ENCODE measurements around the gene LCN1. TPM values are rescaled to one million over a fixed set of nuclear protein-coding genes. Genes with fewer than 3 reads are reported as not detected.

Gene LCN1
- total and polyA plus RNA-seq, 2 donors (not counting 3 experiments of a cell fraction or from before 2014, with no cell fraction given): not detected

DNA sequence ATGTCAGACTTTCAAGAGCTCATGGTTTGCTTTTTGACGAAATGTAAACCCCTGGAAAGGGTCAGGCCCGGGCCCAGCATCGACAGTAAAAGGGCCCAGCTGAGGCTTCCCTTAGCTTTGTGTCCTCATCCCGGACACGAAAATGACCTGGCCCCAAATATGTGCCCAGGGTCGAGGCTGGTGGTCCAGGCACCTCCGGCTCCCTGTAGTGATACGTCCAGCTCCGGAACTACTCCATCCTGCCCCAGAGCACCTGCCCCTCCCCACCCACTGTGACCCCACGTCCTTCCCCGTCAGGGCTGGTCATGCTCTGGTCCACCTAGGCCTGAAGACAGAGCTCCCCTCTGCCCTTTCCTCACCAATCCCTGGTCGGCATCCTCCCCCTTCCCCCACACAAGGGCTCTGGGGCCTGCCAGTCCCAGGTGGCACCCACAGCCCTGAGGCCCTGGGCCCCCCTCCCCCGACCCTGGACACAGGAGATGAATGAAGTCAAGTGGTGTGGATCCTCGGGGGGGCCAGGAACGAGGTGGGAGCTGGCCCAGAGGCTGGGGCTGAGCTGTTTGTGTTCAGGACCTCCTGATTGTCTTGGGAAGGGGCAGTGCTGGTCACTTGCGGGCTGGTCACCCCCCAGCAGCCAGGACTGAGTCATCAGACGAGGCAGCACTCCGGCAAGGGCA is 30.9 kb downstream of the LCN1 start:
- H3K9me3 ChIP-seq (replicated peaks; ENCODE audit: control insufficient read depth, insufficient read depth, low read length): no peaks in the 10 kb centered on the region
- ChIA-PET POLR2A (no interaction called here), CTCF (interaction anchor here (0.6 to 1.1 kb wide), 2 partner anchors 22 to 549 kb away, joined by 3 read pairs; no protein-coding TSS in a partner anchor)
- H3K9me1 ChIP-seq (replicated peaks; ENCODE audit: control insufficient read depth, extremely low read depth, insufficient read depth, low read length): no peaks in the 10 kb centered on the region
- DNase-seq (ENCODE audit: low read depth, low spot score): no peak
- FAIRE-seq: no peak
- no peaks in the 10 kb centered on the region for H3K79me2 ChIP-seq (ENCODE audit: control insufficient read depth, insufficient read depth, low read length)
- no peak overlapping the region for H2AFZ ChIP-seq (ENCODE audit: low read depth, low read length)
- H3K4me2 ChIP-seq (ENCODE audit: insufficient read depth, low read length): no peak overlapping the region
- no peak overlapping the region for H3K4me3 ChIP-seq (replicated peaks in 1 of 3; ENCODE audit: insufficient read depth in 1 of 3, low read depth in 1 of 3, low read length in 3 of 3)
- intact Hi-C loops (cut with micrococcal nuclease) (no loop called here), dilution Hi-C loops (cut with MboI; ENCODE audit: extremely low pct_ligation_motif_present, low sequenced_read_pairs) (no loop called here)
- H3K27me3 ChIP-seq (ENCODE audit: control insufficient read depth in 2 of 2, insufficient read depth in 2 of 2, low read length in 2 of 2): no peaks in the 10 kb centered on the region
- H3K36me3 ChIP-seq (ENCODE audit: control insufficient read depth in 2 of 2, extremely low read depth in 1 of 2, insufficient read depth in 2 of 2, low read length in 2 of 2): no peaks in the 10 kb centered on the region
- TF ChIP-seq FOS (IDR thresholded peaks at IDR 0.05; ENCODE audit: borderline replicate concordance, insufficient read depth, low read length) (no peak), POLR2AphosphoS5 (IDR thresholded peaks at IDR 0.05; ENCODE audit: insufficient read depth, low read depth, low read length) (no peak), MYC (IDR thresholded peaks at IDR 0.05; ENCODE audit: low read depth, low read length) (no peak), JUN (IDR thresholded peaks at IDR 0.05; ENCODE audit: borderline replicate concordance, insufficient read depth, insufficient read length, low read depth) (no peak), POLR2A (IDR thresholded peaks at IDR 0.05; ENCODE audit: low read depth, low read length) (no peak), EZH2 (IDR thresholded peaks at IDR 0.05; ENCODE audit: borderline replicate concordance, low read depth, low read length, severe bottlenecking) (no peak), GATA2 (IDR thresholded peaks at IDR 0.05; ENCODE audit: insufficient read depth, insufficient read length, low read depth, low read length) (no peak)
- TF ChIP-seq, protein P1, sequence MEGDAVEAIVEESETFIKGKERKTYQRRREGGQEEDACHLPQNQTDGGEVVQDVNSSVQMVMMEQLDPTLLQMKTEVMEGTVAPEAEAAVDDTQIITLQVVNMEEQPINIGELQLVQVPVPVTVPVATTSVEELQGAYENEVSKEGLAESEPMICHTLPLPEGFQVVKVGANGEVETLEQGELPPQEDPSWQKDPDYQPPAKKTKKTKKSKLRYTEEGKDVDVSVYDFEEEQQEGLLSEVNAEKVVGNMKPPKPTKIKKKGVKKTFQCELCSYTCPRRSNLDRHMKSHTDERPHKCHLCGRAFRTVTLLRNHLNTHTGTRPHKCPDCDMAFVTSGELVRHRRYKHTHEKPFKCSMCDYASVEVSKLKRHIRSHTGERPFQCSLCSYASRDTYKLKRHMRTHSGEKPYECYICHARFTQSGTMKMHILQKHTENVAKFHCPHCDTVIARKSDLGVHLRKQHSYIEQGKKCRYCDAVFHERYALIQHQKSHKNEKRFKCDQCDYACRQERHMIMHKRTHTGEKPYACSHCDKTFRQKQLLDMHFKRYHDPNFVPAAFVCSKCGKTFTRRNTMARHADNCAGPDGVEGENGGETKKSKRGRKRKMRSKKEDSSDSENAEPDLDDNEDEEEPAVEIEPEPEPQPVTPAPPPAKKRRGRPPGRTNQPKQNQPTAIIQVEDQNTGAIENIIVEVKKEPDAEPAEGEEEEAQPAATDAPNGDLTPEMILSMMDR (IDR thresholded peaks at IDR 0.05; ENCODE audit: extremely low read depth in 1 of 2, insufficient read depth in 1 of 2, low read depth in 1 of 2, low read length in 2 of 2): no peak
- TF ChIP-seq, protein P2, sequence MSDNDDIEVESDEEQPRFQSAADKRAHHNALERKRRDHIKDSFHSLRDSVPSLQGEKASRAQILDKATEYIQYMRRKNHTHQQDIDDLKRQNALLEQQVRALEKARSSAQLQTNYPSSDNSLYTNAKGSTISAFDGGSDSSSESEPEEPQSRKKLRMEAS (IDR thresholded peaks at IDR 0.05; ENCODE audit: insufficient read depth, insufficient read length): no peak
- H3K4me1 ChIP-seq (ENCODE audit: control insufficient read depth, extremely low read depth, insufficient read depth, low read length): no peaks in the 10 kb centered on the region
- no TSS peak for BruUV-seq (replicated peaks)
- H3K27ac ChIP-seq (ENCODE audit: insufficient read depth, low read depth, low read length): no peak overlapping the region
- no peaks in the 10 kb centered on the region for H4K20me1 ChIP-seq (replicated peaks; ENCODE audit: control insufficient read depth, extremely low read depth, insufficient read depth, low read length)
- H3K9ac ChIP-seq (replicated peaks; ENCODE audit: extremely low read depth, insufficient read depth, low read length): no peak overlapping the region
